Body of pancreas (tissue), 4 donors: Measurements from ENCODE around the gene NXPH2. TPM values are rescaled to one million over a fixed set of nuclear protein-coding genes. Genes with fewer than 3 reads are reported as not detected.

Source experiments
- ATAC-seq: fragments of 150-250 bp; one replicate; pipeline ENCODE4 v1.9.1; 2016
- DNase-seq, 4 donors: peaks; one replicate each; pipeline ENCODE4 v3.0.0-alpha.2; 2019
- H3K27ac ChIP-seq, 4 donors: fragments of 200-600 bp; sonication (generic); 1 replicate in 3 of 4; 2 replicates in 1 of 4; pipeline versions ENCODE4 v1.5.1 to v1.6.1; 2016 to 2019; ENCODE audit warnings: mild to moderate bottlenecking in 1 of 4, mixed read lengths in 1 of 4, moderate library complexity in 1 of 4
- H3K27me3 ChIP-seq, 2 donors: fragments of 200-600 bp; sonication (generic); one replicate each; pipeline ENCODE4 v1.6.0; 2016; ENCODE audit warnings: mild to moderate bottlenecking in 1 of 2
- H3K36me3 ChIP-seq, 2 donors: fragments of 200-600 bp; sonication (generic); replicated peaks in 1 of 2; 2 replicates each; pipeline ENCODE4 v1.5.1; 2016; ENCODE audit warnings: low read depth in 2 of 2; ENCODE audit not compliant: insufficient read depth in 1 of 2
- H3K4me1 ChIP-seq: fragments of 200-600 bp; sonication (generic); one replicate; pipeline ENCODE4 v1.6.0; 2016
- H3K4me3 ChIP-seq, 2 donors: fragments of 200-600 bp; sonication (generic); 1 replicate in 1 of 2; 2 replicates in 1 of 2; pipeline ENCODE4 v1.5.1; 2016 to 2019
- H3K9me3 ChIP-seq, 3 donors: fragments of 200-600 bp; sonication (generic); 1 replicate in 2 of 3; 2 replicates in 1 of 3; pipeline ENCODE4 v1.5.1; 2016
- CTCF ChIP-seq, 7 experiments: fragments of 450-650 bp in 4 of 7; fragments of 200-600 bp in 3 of 7; sonication (generic) in 3 of 7; IDR thresholded peaks; one replicate each; pipeline ENCODE4 v1.5.1; 2016 to 2019; ENCODE audit warnings: antibody characterized with exemption in 7 of 7
- POLR2A ChIP-seq, 3 donors: fragments of 450-650 bp; IDR thresholded peaks; one replicate each; pipeline ENCODE4 v1.6.1; 2016; ENCODE audit warnings: antibody characterized with exemption in 3 of 3, mild to moderate bottlenecking in 2 of 3
- WGBS, 2 donors: methylation state at CpG; one replicate each; pipeline ENCODE4 v1.1.5; 2017; 5-methylcytosine and 5-hydroxymethylcytosine counted together
- intact Hi-C: fragments of 100-400 bp; cut with DNase I; formaldehyde crosslinking; loops from one replicate; pipeline ENCODE4 v1.15.1; 2023
- total RNA-seq, 2 donors: library from RNA; depleted of rRNA; stranded (reverse); fragments of >200 nt; gene quantifications; one replicate each; pipeline ENCODE4 v1.1.0, GENCODE V29; 2016

NXPH2 gene
- total RNA-seq, 2 donors from 2014 or later = not detected

- 89 to 91% methylated on average over 7 of the region's 7 CpGs for WGBS, 2 donors
- Histone ChIP-seq H3K4me1 (peaks cover 16% of the 10 kb centered on the region), H3K36me3 (no peaks in the 10 kb centered on the region), H3K9me3 (no peaks in the 10 kb centered on the region), H3K4me3 (no peak overlapping the region), H3K27me3 (no peaks in the 10 kb centered on the region), H3K27ac (no peak overlapping the region)
- DNase-seq (no peak), ATAC-seq (no peak)
- intact Hi-C loops = no loop called here
- TF ChIP-seq CTCF (IDR thresholded peaks at IDR 0.05) (no peak), POLR2A (IDR thresholded peaks at IDR 0.05) (no peak)
Observed at GRCh38 chr2:138723196-138723987, 56.8 kb downstream of the NXPH2 start.

DNA sequence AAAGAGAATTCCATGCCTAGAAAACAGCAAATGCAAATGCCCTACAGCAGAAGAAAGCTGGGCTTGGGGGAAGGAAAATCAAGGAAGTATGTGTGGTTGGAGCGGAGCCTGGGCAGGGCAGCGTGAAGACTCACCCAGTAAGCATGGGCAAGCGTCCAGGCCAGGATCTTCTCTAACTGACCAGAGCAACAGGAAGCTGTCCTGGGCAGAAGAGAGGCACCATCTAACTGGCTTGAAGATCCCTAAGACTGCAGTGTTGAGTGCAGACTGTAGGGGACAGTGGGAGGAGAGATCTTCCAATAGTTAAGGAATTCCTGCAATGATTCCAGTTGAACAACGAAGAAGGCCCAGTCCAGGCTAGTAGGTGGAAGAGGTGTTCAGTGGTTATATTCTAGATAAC is 57.9 kb downstream of the NXPH2 start:
- WGBS, 2 donors = 86 to 89% methylated on average over 4 of the region's 4 CpGs

GRCh38 chr2:138720035-138720838 is 60.0 kb downstream of the NXPH2 start:
- H3K4me1 ChIP-seq = peaks cover 12% of the 10 kb centered on the region
- DNase-seq = no peak
- intact Hi-C loops = no loop called here
- no peak for ATAC-seq
- no peaks in the 10 kb centered on the region for H3K27me3 ChIP-seq
- H3K36me3 ChIP-seq = no peaks in the 10 kb centered on the region
- H3K27ac ChIP-seq = no peak overlapping the region
- no peak for TF ChIP-seq POLR2A (IDR thresholded peaks at IDR 0.05)
- TF ChIP-seq CTCF (IDR thresholded peaks at IDR 0.05) = no peak
- WGBS, 2 donors = 73 to 93% methylated on average over 11 of the region's 11 CpGs
- H3K9me3 ChIP-seq = no peaks in the 10 kb centered on the region
- no peak overlapping the region for H3K4me3 ChIP-seq

More for the DNA sequence above, 57.9 kb downstream of the NXPH2 start:
- no peaks in the 10 kb centered on the region for H3K9me3 ChIP-seq
- DNase-seq (peak in 2 of 4 donors; percentile 10 to 16), ATAC-seq (no peak)
- no peaks in the 10 kb centered on the region for H3K27me3 ChIP-seq
- no peak overlapping the region for H3K4me3 ChIP-seq
- peaks cover 16% of the 10 kb centered on the region for H3K4me1 ChIP-seq
- TF ChIP-seq CTCF (IDR thresholded peaks at IDR 0.05) (no peak), POLR2A (IDR thresholded peaks at IDR 0.05) (no peak)
- no peaks in the 10 kb centered on the region for H3K36me3 ChIP-seq
- intact Hi-C loops = no loop called here
- H3K27ac ChIP-seq = no peak overlapping the region

DNA sequence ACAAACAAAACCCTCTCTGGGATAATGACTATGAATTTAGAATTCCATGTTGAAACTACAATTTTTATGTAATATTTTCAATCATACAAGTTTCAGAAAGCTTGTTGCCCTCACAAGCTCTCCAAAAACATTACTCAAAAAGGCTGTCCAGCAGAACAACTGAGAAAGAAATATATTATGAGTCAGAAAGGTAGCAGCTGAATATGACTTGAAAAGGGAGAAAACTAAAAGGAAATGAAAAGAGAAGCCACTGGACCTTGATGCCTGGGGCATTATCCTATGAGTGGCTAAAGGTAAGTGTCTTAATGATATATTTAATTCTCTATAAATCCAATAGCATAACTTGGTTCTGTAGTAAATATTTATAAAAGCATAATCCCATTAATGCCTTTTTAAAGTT is 61.8 kb downstream of the NXPH2 start:
- no peaks in the 10 kb centered on the region for H3K9me3 ChIP-seq
- no peak for DNase-seq
- no peak overlapping the region for H3K27ac ChIP-seq
- no peaks in the 10 kb centered on the region for H3K4me1 ChIP-seq
- ATAC-seq = no peak
- TF ChIP-seq POLR2A (IDR thresholded peaks at IDR 0.05) = no peak
- no peak for TF ChIP-seq CTCF (IDR thresholded peaks at IDR 0.05)
- intact Hi-C loops = no loop called here
- H3K4me3 ChIP-seq = no peak overlapping the region
- no peaks in the 10 kb centered on the region for H3K36me3 ChIP-seq
- H3K27me3 ChIP-seq = no peaks in the 10 kb centered on the region
